Cardiac muscle cell (in vitro differentiated cells and primary cell): ENCODE data around the gene GPR27. TPM values are rescaled to one million over a fixed set of nuclear protein-coding genes. Genes with fewer than 3 reads are reported as not detected.
A peak's percentile ranks its signal among the peaks of the same experiment; 100 is the strongest.

Experiments used
- DNase-seq, 2 donors: peaks; one replicate each; pipeline versions ENCODE4 v3.0.0 to v3.0.0-alpha.2; 2010 to 2017; ENCODE audit warnings: low read depth in 1 of 2, low spot score in 1 of 2
- H3K27ac ChIP-seq: fragments of 200-600 bp; sonication (generic); 2 replicates; pipeline ENCODE4 v1.5.1; 2016
- H3K27me3 ChIP-seq: fragments of 200-600 bp; sonication (generic); 2 replicates; pipeline ENCODE4 v1.6.0; 2016; ENCODE audit warnings: control low read depth
- H3K36me3 ChIP-seq: fragments of 200-600 bp; sonication (generic); 2 replicates; pipeline ENCODE4 v1.5.1; 2016; ENCODE audit warnings: control low read depth
- H3K4me1 ChIP-seq: fragments of 200-600 bp; sonication (generic); 2 replicates; pipeline ENCODE4 v1.8.1; 2017; ENCODE audit warnings: low read depth, mild to moderate bottlenecking, mixed run types
- H3K4me3 ChIP-seq: fragments of 200-600 bp; sonication (generic); 2 replicates; pipeline ENCODE4 v1.5.1; 2016; ENCODE audit warnings: mild to moderate bottlenecking
- H3K9me3 ChIP-seq: fragments of 200-600 bp; sonication (generic); 2 replicates; pipeline ENCODE4 v1.5.1; 2017; ENCODE audit warnings: low read depth, mild to moderate bottlenecking, control low read depth
- CTCF ChIP-seq: IDR thresholded peaks from 2 replicates; pipeline ENCODE4 v1.5.1; 2012; ENCODE audit warnings: low read depth, mild to moderate bottlenecking, low read length
- polyA plus RNA-seq: library from polyadenylated mRNA; unstranded; fragments of >200 nt; fragmentation: Nextera tagmentation; extraction: Ambion mirVana; gene quantifications from 2 replicates; pipeline ENCODE4 v1.2.1, GENCODE V29; 2016
- total RNA-seq: library from RNA; depleted of rRNA; stranded (reverse); fragments of >200 nt; gene quantifications from 2 replicates; pipeline ENCODE4 v1.2.3, GENCODE V29; 2016

GPR27 gene
- total and polyA plus RNA-seq, 2 experiments from 2014 or later: 12.9 to 23.8 TPM

GRCh38 chr3:71752831-71753700 lies 589 bp upstream of the GPR27 start:
- peak in 1 of 2 donors; percentile 46 for DNase-seq
- Histone ChIP-seq H3K27me3 (peaks cover 72% of the 10 kb centered on the region), H3K36me3 (no peaks in the 10 kb centered on the region), H3K9me3 (no peaks in the 10 kb centered on the region), H3K4me3 (peak overlapping the region; percentile 57), H3K4me1 (no peaks in the 10 kb centered on the region), H3K27ac (no peak overlapping the region)
- no peak for TF ChIP-seq CTCF

GRCh38 chr3:71754610-71755253 lies 1.1 kb downstream of the GPR27 start:
- no peak overlapping the region for H3K27ac ChIP-seq
- no peaks in the 10 kb centered on the region for H3K36me3 ChIP-seq
- H3K4me3 ChIP-seq: peak overlapping the region; percentile 57
- H3K9me3 ChIP-seq: no peaks in the 10 kb centered on the region
- no peaks in the 10 kb centered on the region for H3K4me1 ChIP-seq
- no peak for DNase-seq
- peaks cover 66% of the 10 kb centered on the region for H3K27me3 ChIP-seq
- no peak for TF ChIP-seq CTCF

GRCh38 chr3:71758091-71758490 lies 4.4 kb downstream of the GPR27 start:
- no peak for TF ChIP-seq CTCF
- H3K4me3 ChIP-seq: no peak overlapping the region
- no peaks in the 10 kb centered on the region for H3K4me1 ChIP-seq
- no peaks in the 10 kb centered on the region for H3K9me3 ChIP-seq
- H3K36me3 ChIP-seq: no peaks in the 10 kb centered on the region
- peaks cover 43% of the 10 kb centered on the region for H3K27me3 ChIP-seq
- no peak for DNase-seq
- H3K27ac ChIP-seq: no peak overlapping the region

- no peaks in the 10 kb centered on the region for H3K4me1 ChIP-seq
- no peaks in the 10 kb centered on the region for H3K9me3 ChIP-seq
- H3K27me3 ChIP-seq: peaks cover 38% of the 10 kb centered on the region
- H3K27ac ChIP-seq: no peak overlapping the region
- TF ChIP-seq CTCF: no peak
- H3K4me3 ChIP-seq: no peak overlapping the region
- DNase-seq: no peak
- no peaks in the 10 kb centered on the region for H3K36me3 ChIP-seq
Measured at GRCh38 chr3:71759401-71759800, 5.7 kb downstream of the GPR27 start.

- H3K4me3 ChIP-seq: no peak overlapping the region
- no peak for TF ChIP-seq CTCF
- no peaks in the 10 kb centered on the region for H3K9me3 ChIP-seq
- no peaks in the 10 kb centered on the region for H3K36me3 ChIP-seq
- no peaks in the 10 kb centered on the region for H3K4me1 ChIP-seq
- H3K27me3 ChIP-seq: peaks cover 32% of the 10 kb centered on the region
- no peak overlapping the region for H3K27ac ChIP-seq
- no peak for DNase-seq
Measured at GRCh38 chr3:71760140-71760539, 6.5 kb downstream of the GPR27 start.
